Measurements from ENCODE around the gene SUV39H1.

Gene SUV39H1

GRCh38 chrX:48751343-48751742 lies 54.8 kb downstream of the SUV39H1 start:
- peaks cover 5% of the 10 kb centered on the region; the same call in 1 of the 2 replicates for H3K4me1 ChIP-seq
- no peaks in the 10 kb centered on the region for H3K9me3 ChIP-seq
- no peak overlapping the region for H3K4me2 ChIP-seq
- H4K20me1 ChIP-seq: no peaks in the 10 kb centered on the region
- peaks cover 41% of the 10 kb centered on the region for H3K27me3 ChIP-seq
- no peak overlapping the region for H3K27ac ChIP-seq
- no peak overlapping the region for H3K4me3 ChIP-seq
- no peak overlapping the region for H3K9ac ChIP-seq
- H3K36me3 ChIP-seq: no peaks in the 10 kb centered on the region
- TF ChIP-seq Cebpa-rat (IDR thresholded peaks at IDR 0.05): no peak

DNA sequence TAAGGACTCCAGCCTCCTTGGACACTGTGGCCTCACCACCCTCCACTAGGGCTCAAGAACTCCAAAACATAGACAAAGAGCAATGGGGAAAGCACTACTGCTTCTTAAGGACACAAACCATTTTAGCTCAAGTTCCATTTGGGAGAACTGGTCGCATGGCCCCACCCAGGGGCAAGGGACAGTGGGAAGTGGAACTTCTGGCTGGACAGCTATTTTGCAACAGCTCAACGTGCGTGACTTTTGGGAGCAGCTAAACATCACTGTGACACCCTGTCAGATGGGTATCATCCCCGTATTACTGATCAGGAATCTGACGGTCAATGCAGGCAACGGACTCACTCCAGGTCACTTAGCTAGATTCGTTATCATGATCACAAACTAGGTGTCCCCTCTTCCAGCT lies 56.0 kb downstream of the SUV39H1 start:
- Histone ChIP-seq H4K20me1 (no peaks in the 10 kb centered on the region), H3K4me3 (no peak overlapping the region), H3K9ac (no peak overlapping the region), H3K27me3 (peaks cover 45% of the 10 kb centered on the region), H3K4me1 (peaks cover 1% of the 10 kb centered on the region; the same call in 1 of the 2 replicates), H3K9me3 (no peaks in the 10 kb centered on the region), H3K4me2 (no peak overlapping the region), H3K36me3 (no peaks in the 10 kb centered on the region), H3K27ac (no peak overlapping the region)
- TF ChIP-seq Cebpa-rat (IDR thresholded peaks at IDR 0.05): no peak

DNA sequence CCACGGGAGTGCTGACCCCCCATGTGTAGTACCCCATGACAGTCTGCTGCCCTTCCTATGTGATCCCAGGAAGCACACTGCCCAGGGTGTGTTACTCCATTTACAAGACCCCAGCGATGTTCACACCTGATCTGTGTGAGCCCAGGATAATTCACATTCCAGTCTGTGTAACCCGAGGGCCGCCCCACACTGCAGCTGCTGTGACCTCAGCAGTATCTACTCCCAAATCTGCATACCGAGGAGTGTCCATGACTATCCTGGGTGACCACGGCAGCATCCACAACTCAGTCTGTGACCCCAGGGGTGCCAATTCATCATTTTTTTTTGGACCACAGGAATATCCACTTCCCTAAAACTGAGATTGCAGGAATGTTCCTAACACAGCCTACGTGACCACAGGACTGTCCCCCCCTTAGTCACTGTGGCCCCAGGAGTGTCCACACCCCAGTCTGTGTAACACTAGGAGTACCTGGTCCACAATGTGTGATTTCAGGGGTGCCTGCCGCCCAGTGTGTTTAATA lies 57.2 kb downstream of the SUV39H1 start:
- no peak overlapping the region for H3K4me2 ChIP-seq
- no peak overlapping the region for H3K27ac ChIP-seq
- no peaks in the 10 kb centered on the region for H3K36me3 ChIP-seq
- TF ChIP-seq Cebpa-rat (IDR thresholded peaks at IDR 0.05): no peak
- H3K9me3 ChIP-seq: no peaks in the 10 kb centered on the region
- H4K20me1 ChIP-seq: no peaks in the 10 kb centered on the region
- no peak overlapping the region for H3K9ac ChIP-seq
- no peak overlapping the region for H3K4me3 ChIP-seq
- H3K27me3 ChIP-seq: peaks cover 58% of the 10 kb centered on the region
- no peaks in the 10 kb centered on the region for H3K4me1 ChIP-seq

DNA sequence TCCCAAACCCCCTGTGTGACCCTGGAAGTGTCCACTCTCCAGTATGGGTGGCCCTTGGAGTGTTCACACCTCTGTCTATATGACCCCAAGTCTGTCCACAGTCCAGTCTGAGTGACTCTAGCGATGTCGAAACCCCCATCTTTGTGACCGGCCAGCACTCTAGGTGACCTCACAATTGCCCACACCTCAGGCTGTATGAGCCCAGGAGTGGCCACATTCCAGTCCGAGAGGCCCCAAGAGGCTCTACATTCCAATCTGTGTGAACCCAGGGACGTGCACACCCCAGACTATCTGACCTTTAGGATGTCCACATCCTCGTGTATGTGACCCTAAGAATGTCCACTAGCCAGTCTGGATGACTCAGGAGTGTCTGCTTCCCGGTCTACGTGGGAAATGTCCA lies 57.7 kb downstream of the SUV39H1 start:
- no peaks in the 10 kb centered on the region for H3K36me3 ChIP-seq
- no peak overlapping the region for H3K27ac ChIP-seq
- TF ChIP-seq Cebpa-rat (IDR thresholded peaks at IDR 0.05): no peak
- H3K4me1 ChIP-seq: no peaks in the 10 kb centered on the region
- H3K27me3 ChIP-seq: peaks cover 62% of the 10 kb centered on the region
- H3K9ac ChIP-seq: no peak overlapping the region
- no peaks in the 10 kb centered on the region for H3K9me3 ChIP-seq
- H3K4me3 ChIP-seq: no peak overlapping the region
- no peak overlapping the region for H3K4me2 ChIP-seq
- H4K20me1 ChIP-seq: no peaks in the 10 kb centered on the region

Measured in BLaER1 (cell line).